NCI-H748 treated with DMSO at 0.1 percent for 48 hours (cell line): Measurements from ENCODE around the gene RUSC2.
A peak's percentile ranks its signal among the peaks of the same experiment; 100 is the strongest.
"Not testable (repeated sequence)": the region's sequence is repeated elsewhere in the genome, so short reads cannot be mapped to it uniquely, and the experiment has no call there.

Experiments
- DNase-seq: peaks from one replicate; lab custom pipeline; 2025; lab: John Stamatoyannopoulos, UW

Gene RUSC2

GRCh38 chr9:35489313-35490154 is at the start of gene RUSC2:
RUSC2 (plus strand) TSS chr9:35490111; CDS start chr9:35546522, 56,411 bp downstream.
- peak; percentile 56 for DNase-seq

DNA sequence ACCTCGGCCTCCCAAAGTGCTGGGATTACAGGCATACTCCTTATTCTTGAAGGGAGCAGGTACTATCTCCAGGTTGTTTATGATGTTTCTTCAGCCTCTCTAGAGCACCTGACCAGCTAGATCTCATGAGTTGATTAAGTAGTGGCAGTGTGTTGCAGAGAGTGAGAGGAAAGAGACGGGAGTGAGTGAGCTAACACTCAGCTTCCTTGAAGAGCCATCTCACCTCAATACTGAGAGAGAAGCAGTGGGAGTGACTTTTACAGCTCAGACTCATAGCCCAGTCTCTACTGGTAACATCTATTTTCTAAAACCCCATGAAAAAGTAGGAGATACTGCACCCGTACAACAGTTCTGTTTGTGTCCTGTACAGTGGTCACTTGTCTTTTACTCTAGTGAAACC is 43.9 kb upstream of the RUSC2 start:
- no peak for DNase-seq

DNA sequence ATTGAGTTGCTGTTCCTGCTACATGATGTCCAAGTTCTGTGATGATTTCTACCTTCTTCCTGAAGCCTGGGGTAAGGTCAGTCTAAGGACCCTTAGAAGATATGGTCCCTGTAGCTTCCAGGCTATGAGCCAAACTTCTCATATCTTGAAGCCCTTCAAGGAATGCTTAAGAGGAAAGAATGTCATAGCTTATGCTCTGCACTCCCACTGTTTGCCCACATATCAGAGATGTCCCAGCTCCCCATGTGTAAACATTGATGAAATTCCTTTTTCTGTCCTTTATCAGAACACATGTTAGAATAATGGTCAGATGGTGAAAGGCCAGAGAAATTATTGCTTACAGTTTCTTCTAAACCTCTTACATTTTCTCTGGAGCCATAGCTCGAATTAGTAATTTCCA is 41.4 kb upstream of the RUSC2 start:
- no peak for DNase-seq

- no peak for DNase-seq
Measured at GRCh38 chr9:35452481-35452880, 37.4 kb upstream of the RUSC2 start.

DNA sequence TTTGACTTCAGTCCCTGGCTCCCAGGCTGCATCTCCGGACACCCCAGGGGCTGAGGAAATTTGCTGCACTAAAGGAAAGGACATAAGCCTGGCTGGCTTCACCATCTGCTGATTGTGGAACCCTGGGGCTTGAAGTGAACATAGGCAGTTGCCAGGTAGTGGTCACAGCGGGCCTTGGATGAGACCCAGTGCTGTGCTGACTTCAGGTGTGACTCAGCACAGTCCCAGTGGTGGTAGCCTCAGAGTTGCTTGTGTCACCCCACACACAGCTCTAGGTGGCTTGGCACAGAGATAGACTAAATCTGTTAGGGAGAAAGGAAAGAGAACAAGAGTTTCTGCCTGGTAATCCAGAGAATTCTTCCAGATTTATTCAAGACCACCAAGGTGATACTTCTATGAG is 36.1 kb upstream of the RUSC2 start:
- DNase-seq = no peak

GRCh38 chr9:35464141-35465025 is 25.5 kb upstream of the RUSC2 start:
- no peak for DNase-seq

DNA sequence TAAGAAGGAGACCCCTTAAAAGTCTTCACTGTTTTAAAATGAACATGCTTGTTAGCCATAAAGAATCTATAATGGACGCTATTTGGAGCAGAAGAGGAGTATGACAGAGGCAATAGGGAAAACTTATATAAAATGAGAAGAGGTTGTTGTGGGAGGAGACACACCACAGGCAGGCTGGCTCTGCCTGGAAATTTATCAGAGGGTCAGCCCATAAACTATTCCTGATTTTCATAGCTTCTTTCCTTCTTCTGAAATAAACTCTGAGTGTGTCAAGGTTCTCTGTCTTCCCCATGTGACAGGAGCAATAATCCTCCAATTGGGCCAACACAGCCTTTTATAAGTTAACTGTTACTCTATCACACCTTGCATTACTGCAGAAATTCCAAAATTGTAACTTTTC is 19.6 kb upstream of the RUSC2 start:
- DNase-seq = no peak

GRCh38 chr9:35470894-35471293 is 19.0 kb upstream of the RUSC2 start:
- DNase-seq = no peak

DNA sequence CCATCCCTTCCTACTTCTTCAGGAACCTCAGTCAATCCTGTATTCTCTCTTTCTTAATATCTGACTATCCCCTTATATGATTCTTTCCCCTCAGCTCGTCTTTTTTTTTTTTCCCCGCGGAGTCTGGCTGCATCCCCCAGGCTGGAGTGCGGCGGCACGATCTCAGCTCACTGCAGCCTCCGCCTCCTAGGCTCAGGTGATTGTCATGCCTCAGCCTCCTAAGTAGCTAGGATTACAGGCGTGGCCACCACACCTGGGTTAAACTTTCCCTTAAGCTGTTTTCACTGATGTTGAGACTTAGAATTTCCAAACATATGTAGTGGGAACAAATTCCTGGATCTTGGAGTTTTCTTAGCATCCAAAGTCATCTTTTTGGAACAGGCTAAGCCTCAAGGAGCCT is 13.3 kb upstream of the RUSC2 start:
- no peak for DNase-seq

DNA sequence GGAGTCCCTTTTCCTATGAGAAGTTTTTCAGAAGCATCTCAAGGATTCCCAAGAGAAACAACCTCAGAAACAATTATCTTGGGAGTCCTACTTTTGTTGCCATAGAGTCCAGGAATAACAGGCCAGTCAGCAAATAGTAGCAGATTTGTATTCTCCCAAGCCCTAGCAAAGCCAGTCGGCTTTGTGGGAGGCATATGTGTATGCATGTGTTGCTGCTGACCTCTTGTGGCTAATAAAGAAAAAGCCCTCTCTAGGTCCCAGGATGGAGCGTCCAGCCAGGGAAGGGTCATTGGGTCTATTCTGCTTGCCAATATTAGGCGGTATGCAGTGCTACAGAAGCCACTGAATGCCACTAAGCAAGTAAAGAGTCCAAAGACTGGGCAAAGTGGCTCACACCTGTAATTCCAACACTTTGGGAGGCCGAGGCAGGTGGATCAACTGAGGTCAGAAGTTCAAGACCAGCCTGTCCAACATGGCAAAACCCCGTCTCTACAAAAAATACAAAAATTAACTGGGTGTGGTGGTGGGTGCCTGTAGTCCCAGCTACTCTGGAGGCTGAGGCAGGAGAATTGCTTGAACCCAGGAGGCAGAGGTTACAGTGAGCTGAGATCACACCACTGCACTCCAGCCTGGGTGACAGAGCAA is 12.6 kb upstream of the RUSC2 start:
- peak; percentile 60 for DNase-seq

DNA sequence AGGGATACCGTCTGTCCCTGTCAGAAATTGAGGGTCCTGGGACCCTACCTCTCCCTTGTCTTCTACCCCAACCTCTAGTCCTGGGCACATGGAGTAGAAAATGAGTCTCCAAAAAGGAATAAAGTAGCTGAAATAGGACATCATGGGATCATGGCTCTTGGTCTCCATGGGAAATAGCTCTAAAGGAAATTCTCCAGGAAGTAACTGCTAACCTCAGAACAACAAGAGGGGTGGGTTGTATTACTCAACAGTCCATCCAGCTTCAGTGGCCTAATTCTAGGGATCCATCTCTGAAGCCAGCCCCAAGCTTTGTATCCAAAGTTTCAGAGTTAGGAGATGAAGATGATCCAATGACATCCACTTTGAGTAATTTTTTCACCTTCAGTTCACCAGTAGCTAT is 11.0 kb upstream of the RUSC2 start:
- DNase-seq = no peak

DNA sequence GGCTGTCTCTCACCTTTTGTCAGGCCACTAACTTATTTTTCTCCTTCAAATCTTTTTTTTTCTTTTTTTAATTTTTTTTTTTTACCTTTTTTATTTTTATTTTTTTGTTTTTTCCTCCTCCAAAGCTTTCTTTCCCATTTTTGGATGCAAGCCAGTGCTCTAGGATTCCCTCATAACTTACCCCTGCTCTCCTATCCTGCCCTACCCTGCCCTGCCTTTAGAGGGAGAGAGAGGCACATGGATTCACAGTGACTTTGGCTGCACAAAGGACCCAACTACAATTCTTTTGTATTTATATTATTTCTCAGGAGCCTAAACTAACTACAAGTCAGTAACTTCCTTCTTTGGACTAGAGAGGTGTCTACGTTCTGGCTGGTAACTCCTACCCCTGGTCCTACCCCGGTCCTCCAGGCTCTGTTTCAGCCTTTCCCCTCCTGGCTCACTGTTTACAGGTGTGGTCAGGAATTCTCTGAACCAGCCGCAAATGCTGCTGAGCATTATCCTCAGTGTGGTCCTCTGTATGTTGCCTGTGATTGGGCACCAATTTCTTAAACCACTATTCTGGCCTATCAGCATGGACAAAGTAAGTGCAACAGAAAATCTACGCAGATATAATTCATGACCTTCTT is 8.4 kb upstream of the RUSC2 start:
- DNase-seq = peak; percentile 20

- no peak for DNase-seq
Measured at GRCh38 chr9:35482071-35482470, 7.8 kb upstream of the RUSC2 start.

- no peak for DNase-seq
Measured at GRCh38 chr9:35484406-35484805, 5.5 kb upstream of the RUSC2 start.

GRCh38 chr9:35487081-35487480 is 2.8 kb upstream of the RUSC2 start:
- DNase-seq = no peak

GRCh38 chr9:35488021-35488420 is 1.9 kb upstream of the RUSC2 start:
- DNase-seq = no peak

DNA sequence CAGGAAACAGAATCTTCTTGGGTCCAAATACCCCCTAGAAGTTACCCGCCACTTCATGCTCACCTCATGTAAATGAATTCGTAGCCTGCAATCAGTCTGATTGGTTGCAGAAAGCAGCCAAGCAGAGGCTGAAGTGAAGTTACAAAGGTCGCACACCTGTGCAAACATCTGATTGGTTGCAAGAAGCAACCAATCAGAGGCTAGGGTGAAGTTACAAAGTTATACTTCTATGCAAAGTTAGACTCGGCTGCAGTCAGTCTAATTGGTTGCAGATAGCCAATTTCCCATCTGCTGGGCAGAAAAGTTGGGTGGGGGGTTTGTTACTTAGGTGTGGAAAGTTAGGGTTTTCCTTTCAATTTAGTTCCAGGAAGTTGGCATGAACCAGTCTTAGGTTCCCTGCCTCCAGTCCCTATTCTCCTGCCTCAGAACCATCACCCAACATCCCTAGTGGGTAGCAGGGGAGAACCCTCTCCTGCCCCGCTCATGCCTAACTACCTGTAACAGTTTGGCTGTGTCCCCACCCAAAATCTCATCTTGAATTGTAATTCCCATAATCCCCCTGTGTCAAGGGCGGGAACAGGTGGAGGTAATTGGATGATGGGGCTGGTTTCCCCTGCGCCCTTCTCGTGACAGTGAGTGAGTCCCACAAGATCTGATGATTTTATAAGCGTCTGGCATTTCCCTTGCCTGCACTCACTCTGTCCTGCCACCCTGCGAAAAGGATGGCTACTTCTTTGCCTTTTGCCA is 1.2 kb upstream of the RUSC2 start:
- DNase-seq = no peak

- DNase-seq = no peak
Measured at GRCh38 chr9:35490155-35490909, 421 bp downstream of the RUSC2 start.

DNA sequence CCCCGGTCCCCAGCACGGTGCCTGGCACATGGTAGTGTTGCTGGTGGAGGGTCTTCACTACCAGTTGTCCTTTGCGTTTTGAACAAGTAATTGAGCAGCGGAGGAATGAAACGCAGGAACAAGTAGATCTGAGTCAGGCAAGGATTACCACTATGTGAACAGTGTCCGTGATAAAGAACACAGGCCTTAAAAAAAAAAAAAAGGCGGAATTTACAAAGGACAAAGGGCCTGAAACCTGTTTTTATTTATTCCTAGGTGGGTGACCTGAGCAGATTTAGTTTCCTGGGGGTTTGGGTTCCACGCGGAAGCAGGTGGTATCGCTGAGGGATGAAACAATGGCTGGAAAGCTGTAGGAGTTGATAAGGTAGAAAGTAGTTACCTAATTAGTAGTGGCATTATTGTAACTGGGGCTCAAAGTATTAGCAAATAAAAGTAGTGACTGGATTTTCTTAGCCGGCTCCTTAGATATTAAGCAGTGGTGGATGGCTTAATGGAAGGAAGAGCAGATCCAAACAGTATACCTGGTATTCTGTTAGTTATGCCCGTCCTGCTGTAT is 1.1 kb downstream of the RUSC2 start:
- no peak for DNase-seq

DNA sequence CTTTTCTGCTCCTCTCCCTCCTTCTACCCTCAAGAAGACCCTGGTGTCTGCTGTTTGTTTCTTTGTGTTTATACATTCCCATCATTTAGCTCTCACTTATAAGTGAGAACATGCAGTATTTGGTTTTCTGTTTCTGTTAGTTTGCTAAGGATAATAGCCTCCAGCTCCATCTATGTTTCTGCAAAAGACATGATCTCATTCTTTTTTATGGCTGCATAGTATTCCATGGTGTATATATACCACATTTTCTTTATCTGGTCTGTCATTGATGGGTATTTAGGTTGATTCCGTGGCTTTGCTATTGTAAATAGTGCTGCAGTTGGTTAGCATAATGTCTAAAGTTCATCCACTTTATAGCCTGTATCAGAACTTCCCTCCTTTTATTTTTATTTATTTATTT is 3.2 kb downstream of the RUSC2 start:
- not testable (repeated sequence) for DNase-seq
